SK-N-SH (cell line): ENCODE results near the gene YKT6.

Experiments used
- CTCF ChIP-seq: fragments of 200-600 bp; sonication (generic); IDR thresholded peaks from 2 replicates; pipeline ENCODE4 v1.6.1; 2017; ENCODE audit warnings: antibody characterized with exemption, mild to moderate bottlenecking, moderate library complexity
- EZH2phosphoT487 ChIP-seq: fragments of 200-600 bp; sonication (generic); IDR thresholded peaks from 2 replicates; pipeline ENCODE4 v1.6.1; 2017; ENCODE audit warnings: low read depth, mixed run types, mild to moderate bottlenecking, antibody characterized with exemption, moderate library complexity, borderline replicate concordance
- FOXM1 ChIP-seq: IDR thresholded peaks from 2 replicates; pipeline ENCODE4 v1.4.0; 2012; ENCODE audit warnings: low read depth, mild to moderate bottlenecking
- GABPA ChIP-seq: IDR thresholded peaks from 2 replicates; pipeline ENCODE4 v1.4.0; 2012; ENCODE audit warnings: low read depth, mild to moderate bottlenecking
- IRF3 ChIP-seq: fragments of 150-350 bp; IDR thresholded peaks from 2 replicates; pipeline ENCODE4 v1.6.1; 2016; ENCODE audit warnings: mild to moderate bottlenecking, low read depth, low read length
- NRF1 ChIP-seq: IDR thresholded peaks from 2 replicates; pipeline ENCODE4 v1.6.1; 2012; ENCODE audit warnings: low read depth, mild to moderate bottlenecking, low read length
- REST ChIP-seq: IDR thresholded peaks from 2 replicates; pipeline ENCODE4 v1.6.1; 2012; ENCODE audit warnings: mild to moderate bottlenecking, low read depth, low read length, moderate library complexity
- USF2 ChIP-seq: fragments of 150-350 bp; IDR thresholded peaks from 2 replicates; pipeline ENCODE4 v1.6.1; 2017; ENCODE audit warnings: antibody characterized with exemption, low read length, low read depth, borderline replicate concordance
- YY1 ChIP-seq: IDR thresholded peaks from 2 replicates; pipeline ENCODE4 v1.4.0; 2012; ENCODE audit warnings: low read depth, mild to moderate bottlenecking

- TF ChIP-seq REST (no peak), EZH2phosphoT487 (no peak), GABPA (no peak), YY1 (no peak), CTCF (no peak), NRF1 (no peak), FOXM1 (no peak), IRF3 (no peak), USF2 (no peak)
These were observed 19.2 kb downstream of the YKT6 start for GRCh38 chr7:44220046-44220357.
